Measurements from ENCODE around the gene RPA1.

DNA sequence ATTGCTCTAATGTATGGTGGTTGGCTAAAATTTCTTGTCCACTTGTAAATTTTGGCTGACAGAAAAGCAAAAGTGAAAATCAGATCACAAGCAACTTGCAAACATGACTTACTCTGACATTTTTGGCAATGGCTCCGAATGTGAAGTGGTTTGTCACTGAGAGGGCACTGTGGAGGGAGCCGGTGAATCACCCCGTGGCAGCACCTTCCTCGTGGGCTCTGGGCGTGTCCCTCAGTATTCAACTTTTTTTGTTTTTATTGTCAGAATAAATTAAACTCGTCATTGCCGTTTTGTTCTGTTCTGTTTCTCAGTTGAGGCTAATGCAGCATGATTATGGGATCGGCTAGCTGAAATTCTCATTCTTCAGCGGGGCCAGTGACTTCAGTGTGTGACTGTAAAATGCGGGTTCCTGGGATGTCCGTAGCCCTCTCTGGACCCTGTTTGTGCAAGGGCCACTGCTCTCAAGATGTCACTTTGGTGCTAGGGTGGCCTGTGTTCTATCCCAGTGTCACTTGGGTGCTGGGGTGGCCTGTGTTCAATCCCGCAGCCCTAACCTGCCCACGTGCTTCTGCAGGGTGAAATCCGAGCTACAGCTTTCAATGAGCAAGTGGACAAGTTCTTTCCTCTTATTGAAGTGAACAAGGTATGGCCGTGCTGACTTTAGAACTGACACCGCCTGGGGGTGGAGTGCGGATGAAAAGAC, 48.8 kb downstream of the RPA1 start:
- TF ChIP-seq SIN3A (IDR thresholded peaks at IDR 0.05; ENCODE audit: low read depth) (no peak), JUND (IDR thresholded peaks at IDR 0.05) (no peak), EZH2phosphoT487 (IDR thresholded peaks at IDR 0.05; ENCODE audit: borderline replicate concordance) (no peak), POLR2A (IDR thresholded peaks at IDR 0.05; ENCODE audit: borderline replicate concordance, extremely low read depth, insufficient read depth, insufficient read length) (no peak), CEBPB (IDR thresholded peaks at IDR 0.05; ENCODE audit: low read depth) (no peak), RAD21 (IDR thresholded peaks at IDR 0.05; ENCODE audit: low read depth) (no peak), POLR2AphosphoS5 (IDR thresholded peaks at IDR 0.05; ENCODE audit: low read depth, low read length) (no peak), ZFX (IDR thresholded peaks at IDR 0.05) (no peak)
- TF ChIP-seq, protein P1, sequence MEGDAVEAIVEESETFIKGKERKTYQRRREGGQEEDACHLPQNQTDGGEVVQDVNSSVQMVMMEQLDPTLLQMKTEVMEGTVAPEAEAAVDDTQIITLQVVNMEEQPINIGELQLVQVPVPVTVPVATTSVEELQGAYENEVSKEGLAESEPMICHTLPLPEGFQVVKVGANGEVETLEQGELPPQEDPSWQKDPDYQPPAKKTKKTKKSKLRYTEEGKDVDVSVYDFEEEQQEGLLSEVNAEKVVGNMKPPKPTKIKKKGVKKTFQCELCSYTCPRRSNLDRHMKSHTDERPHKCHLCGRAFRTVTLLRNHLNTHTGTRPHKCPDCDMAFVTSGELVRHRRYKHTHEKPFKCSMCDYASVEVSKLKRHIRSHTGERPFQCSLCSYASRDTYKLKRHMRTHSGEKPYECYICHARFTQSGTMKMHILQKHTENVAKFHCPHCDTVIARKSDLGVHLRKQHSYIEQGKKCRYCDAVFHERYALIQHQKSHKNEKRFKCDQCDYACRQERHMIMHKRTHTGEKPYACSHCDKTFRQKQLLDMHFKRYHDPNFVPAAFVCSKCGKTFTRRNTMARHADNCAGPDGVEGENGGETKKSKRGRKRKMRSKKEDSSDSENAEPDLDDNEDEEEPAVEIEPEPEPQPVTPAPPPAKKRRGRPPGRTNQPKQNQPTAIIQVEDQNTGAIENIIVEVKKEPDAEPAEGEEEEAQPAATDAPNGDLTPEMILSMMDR (IDR thresholded peaks at IDR 0.05 in 2 of 3, conservative IDR thresholded peaks at IDR 0.05 in 1 of 3; ENCODE audit: borderline replicate concordance in 1 of 3, insufficient read depth in 1 of 3, low read depth in 2 of 3, low read length in 2 of 3) = no peak
